DMS53 (cell line): ENCODE data around the gene DNMT3A.
A peak's percentile ranks its signal among the peaks of the same experiment; 100 is the strongest.

Experiments
- DNase-seq: peaks from one replicate; lab custom pipeline; 2025; lab: John Stamatoyannopoulos, UW

Gene DNMT3A

DNA sequence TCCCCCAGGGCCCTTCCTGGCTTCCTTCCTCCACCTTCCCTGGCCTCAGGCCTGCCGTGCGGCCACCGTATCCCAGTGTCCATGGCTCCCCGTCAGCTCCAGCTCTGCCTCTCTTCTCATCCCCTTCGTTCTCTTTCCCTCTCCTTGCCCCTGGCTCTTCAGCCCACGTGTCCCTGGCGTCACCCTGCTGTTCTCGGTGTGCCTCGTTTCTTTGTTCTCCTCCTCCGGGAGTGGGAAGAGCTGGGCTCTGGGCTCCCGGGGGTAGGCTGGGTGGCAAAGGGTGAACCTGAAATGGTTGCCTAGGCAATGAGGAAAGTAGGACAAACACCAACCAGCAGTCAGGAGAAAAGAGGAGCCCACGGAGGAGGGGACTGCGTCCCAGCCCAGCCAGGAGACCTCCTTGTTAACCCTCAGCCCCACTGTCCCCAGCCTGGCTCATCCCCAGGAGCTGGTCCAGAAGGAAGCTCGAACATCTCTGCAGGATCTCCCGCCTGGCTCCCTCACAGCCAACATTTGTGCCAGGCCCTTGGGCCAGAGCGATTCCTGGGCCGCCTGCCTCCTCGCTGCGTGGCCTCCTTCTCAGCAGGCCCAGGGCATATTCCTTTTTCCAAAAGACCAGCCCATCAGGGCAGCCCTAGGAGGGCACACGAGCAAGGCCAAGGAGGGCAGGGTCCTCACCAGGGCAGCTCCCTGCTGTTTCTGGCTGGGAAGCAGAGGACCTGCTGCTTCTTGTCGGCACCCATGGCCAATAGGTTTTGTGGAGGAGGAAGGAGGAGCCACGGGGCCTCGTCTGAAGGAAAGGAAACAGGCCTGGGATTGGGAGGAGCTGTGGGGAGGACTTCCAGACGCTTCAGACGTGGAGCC lies 30.9 kb upstream of the DNMT3A start:
- DNase-seq = no peak

DNA sequence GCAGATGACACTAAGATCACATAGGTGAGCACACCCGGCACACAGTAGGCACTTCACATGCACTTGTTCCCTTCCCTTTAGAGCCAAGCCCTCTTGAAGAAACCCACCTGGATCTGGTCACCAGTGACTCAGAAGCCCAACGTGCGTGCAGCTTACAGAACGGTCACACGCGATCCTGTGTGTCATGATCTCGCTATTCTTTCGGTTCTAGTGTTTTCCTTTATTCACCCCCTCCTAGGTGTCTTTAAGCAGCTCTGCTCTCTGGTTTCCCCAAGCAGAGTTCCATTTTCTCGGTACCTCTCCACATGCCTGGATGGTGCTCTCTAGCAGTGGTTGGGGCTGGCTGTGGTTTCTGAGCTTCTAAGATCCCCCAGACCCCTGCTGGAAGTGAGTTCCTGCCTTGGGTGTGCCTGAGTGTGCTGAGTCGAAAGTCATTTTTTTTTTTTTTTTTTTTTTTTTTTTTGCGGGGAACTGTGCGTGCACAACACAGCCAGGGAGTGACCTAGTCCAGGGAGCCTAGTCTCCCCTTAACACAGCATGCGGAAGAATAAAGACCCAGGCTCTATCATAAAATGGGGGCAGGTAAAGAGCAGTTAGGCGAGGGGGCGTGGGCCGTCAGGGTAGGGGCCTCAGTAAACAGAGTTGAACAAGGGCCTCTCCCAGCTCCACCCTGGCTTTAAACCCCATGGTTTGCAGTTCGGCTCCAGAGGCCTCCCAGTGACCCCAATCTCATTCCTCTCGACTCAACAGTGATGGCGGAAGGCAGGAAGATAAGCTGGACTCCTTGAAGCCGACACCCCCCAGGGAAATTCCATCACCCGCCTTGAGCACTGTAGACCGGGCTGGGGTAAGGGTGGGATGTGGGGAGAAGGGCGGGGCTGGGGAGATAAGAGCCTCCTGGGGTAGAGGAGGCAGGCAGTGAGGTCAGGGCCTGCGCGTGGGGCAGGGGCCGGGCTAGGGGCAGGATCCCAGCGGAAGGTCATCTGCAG lies 29.8 kb upstream of the DNMT3A start:
- DNase-seq = no peak

DNA sequence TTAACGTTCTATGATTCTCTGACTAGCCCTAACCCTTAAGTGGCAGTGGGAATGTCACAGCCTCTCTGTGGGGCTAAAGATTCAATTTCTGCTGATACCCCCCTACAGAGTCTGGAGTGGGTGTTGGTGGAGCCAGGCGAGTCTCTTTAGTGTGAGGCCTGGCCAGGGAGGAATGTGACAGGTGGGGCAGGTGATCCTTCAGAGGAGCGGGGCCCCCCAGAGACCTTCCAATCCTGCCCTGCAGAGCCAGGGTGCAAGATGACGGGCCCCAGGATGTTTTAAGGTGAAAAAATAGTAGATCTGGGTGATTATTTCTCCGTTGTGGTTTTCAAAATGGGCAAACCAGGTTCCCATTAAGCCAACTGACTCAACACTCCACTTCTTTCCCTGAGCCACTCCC lies 28.2 kb upstream of the DNMT3A start:
- DNase-seq = no peak

DNA sequence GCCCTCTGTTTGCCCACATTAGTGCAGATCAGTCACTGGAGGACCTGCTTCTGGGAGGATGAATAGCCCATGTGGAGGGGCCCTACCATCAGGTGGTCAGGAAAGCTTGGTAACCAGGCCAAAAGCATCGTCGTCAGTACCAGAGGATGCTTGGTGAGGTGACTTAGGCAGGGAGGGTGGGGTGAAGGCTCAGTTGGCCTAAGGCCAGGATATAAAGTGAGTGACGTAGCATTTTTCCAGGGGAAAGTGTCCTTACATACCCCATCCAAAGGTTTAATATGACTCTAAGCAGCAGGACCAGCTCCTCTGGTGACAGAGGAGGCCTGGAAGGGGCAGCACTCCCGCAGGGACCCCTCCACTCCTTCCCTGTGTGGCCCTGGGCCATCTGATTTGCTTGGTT lies 27.7 kb upstream of the DNMT3A start:
- DNase-seq = no peak

DNA sequence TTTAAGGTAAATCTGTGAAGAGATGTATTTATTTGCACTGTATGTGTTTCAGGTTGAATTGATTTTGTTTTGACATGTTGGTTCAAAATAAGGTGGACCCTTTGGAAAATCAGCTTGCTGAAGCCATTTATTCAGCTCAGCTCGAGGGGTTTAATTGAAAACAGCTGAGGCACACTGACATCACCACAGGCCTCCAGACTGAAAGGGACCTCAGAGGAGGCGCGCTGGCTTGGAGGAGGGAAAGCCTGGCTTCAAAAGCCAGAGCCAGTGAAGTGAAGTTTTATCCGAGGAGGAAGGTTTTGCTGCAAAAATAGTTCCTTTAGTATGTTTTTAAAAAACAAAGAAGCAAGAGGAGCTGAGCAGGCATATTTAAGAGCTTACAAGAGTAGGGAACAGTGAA lies 26.9 kb upstream of the DNMT3A start:
- DNase-seq = no peak

DNA sequence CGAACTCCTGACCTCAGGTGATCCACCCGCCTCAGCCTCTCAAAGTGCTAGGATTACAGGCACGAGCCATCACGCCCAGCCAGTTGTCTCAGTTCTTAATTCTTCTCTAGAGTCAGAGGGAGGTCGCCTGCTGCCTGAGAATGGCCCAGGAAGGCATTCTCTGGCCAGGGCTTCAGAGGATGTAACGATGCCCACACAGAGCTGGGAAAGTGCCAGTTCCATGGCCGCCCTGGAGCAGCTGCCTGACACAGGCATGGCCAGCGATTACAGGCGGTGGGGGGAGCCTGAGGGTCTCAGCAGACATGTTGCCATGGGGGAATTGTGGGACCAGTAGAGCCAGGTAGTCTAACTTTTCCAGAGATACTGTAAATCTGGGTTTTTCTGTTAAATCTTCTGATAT lies 25.6 kb upstream of the DNMT3A start:
- no peak for DNase-seq

DNA sequence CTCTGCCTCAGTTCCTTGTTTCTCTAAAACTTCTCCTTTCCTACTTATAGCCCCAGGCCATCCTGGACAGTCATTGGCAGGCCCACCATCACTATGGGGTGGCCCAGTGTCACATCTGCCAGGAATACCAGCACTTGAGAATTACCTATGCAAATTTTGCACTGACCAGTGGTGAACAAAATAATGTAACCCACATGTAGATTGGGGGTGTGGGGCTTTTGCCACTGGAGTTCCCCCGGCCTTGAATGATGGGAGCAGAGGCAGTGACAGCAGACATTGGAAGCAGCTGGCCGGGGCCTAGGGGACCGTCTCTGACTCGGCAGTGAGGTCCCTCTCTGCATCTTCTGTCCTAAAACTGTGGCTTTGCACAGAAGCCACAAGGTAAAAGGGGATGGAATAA lies 24.9 kb upstream of the DNMT3A start:
- no peak for DNase-seq

DNA sequence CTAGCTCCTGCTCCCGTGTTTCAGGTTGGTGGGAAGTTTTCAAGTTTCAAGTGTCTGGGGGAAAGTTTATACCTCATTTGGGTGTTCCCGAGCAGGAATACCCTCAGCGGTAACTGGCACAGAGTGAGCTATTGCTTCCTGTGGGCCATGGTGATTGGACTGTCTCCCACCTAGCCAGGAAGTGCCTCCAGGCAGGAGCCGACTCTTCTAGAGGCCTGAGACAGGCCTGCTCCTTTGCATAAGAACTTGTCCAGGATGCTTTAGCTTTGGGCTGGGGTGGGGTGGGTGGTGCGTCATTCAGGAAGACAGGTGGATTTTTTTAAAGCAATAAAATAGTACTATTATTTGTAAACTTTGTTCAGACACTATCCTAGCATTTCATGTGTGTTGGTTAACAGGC lies 23.5 kb upstream of the DNMT3A start:
- no peak for DNase-seq

DNA sequence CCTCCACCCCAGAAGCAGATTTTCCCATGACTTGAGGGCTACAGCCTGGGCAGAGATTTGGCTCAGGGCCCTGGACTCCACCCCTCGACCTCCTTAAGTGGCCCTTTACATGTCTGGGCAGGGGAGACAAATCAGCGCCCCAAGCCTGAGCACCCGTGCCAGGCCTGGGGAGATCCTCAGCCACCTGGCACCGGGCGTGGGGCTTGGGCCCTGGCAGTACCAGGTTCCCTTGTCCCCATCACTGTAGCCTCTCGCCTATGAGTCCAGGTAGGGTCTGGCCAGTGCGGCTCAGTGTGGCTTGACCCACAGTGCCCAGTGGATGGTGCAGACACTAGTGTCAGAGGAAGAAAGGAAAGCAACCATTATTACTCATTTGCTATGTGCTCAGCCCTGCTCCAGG lies 22.0 kb upstream of the DNMT3A start:
- no peak for DNase-seq

DNA sequence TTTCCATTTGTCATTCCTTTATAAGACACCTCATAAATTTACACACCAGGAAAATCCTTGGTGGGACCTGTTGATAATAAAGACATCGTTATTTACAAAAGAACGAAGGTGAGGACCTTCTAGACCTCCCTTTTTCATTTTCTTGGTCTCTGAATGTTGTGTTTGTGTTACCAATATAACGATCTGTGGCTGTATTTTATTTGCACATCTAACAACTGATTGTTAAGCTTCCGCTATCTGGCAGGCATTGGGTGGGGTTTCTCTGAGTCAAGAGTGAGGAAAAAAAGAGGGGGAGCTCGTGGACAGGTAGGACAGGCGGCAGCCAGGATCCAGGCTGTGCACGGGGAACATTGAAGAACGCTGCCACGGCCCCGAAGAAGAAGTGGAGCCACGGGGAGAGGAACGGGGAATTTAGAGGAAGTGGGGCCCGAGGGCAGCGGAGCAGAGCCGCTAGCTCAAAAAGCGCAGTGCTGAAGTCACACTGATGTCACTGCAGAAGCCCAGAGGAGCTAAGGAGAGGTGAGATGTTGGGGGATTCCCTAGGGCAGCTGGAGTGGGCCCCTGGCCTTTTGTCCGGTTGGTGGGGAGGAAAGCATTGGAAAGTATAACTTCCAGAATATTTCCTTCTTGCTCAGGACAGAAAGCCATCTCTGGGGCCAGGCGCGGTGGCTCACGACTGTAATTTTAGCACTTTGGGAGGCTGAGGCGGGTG lies 20.9 kb upstream of the DNMT3A start:
- peak; percentile 57 for DNase-seq

DNA sequence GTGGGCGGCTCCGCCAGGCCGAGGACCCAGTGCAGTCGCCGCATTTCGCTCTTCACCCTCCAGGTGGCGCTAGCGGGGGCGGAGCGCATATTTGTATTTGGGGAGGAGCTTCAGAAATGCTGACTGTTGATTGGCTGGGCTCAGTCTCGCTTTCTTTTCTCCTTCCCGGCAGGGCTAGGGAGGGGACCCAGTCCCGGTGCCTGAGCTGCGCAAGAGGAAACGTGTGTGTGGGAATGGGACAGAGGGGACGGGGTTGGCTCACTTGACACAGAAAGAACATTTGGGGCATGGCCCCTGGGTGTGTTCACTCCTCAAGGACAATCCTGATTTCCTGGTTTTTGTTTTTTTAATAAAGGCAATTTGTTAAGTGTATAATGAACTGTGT lies 20.3 kb upstream of the DNMT3A start:
- DNase-seq = peak; percentile 92

DNA sequence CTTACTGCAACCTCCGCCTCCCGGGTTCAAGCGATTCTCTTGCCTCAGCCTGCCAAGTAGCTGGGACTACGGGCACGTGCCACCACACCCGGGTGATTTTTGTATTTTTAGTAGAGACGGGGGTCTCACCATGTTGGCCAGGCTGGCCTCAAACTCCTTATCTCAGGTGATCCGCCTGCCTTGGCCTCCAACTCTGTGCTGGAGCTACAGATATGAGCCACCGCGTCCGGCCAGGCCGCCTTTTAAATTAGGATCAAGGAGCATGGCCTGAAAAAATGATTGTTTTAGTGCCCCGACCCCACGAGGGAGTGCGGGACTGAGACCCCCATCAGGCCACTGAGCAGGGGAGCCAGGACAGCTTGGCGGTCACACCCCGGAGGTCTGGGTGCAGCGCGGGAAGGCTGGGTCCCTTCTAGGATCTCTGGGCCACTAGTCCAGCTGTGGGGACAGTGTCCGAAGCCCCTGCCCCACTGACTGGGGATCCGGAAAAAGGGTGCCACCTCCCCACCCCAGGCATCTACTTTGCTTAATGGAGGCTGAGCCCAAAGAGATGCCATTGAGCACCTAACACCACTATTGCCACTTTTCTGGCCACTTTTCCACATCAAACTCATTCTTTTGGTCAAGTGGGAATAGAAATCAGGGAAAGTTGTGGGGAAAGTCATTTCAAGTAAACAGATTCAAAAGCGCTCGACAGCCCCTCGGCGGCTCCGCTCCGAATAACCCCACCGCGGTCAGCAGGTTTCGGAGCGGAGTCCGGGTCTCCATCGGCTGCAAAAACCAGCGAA lies 19.7 kb upstream of the DNMT3A start:
- no peak for DNase-seq

DNA sequence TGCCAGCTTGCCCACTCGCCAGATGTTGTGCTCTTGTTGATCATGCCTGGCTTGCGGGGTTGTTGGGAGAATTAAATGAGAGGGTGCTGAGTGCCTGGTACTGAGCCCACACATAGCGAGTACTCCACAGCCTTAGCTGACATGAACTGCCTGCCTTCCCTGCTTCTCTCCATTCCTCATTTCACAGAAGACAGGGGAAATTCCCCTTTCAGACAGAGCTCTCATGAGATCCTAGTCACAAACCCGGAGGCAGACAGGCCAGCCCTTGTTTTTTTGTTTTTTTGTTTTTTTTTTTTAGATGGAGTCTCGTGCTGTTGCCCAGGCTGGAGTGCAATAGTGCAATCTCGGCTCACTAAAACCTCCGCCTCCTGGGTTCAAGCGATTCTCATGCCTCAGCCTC lies 17.1 kb upstream of the DNMT3A start:
- DNase-seq = no peak

DNA sequence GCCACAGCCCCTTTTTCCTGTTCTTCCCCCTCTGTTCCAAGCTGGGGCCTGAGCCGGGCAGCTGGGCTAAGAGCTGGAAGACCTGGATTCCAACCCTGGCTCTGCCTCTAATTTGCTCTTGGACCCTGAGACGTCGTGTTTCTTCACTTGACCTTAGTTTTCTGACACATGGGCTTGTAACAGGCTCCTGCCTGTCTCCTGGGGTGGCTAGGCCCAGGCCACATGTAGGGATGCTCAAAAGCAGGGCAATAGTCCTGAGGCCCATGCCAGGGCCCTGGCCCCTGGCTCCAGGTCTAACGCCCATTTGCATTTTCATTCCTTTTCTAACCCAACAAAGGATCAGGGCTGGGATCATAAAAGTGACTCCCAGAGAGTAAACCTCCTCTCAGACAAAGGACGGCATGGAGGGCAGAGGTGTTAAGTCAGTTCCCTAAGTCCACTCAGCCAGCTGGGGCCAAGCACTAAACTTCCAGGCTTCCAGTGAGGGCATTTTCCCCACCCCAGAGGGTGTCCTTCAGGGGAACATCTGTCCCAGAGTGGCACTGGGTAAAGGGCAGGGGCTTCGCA lies 16.6 kb upstream of the DNMT3A start:
- DNase-seq = no peak

DNA sequence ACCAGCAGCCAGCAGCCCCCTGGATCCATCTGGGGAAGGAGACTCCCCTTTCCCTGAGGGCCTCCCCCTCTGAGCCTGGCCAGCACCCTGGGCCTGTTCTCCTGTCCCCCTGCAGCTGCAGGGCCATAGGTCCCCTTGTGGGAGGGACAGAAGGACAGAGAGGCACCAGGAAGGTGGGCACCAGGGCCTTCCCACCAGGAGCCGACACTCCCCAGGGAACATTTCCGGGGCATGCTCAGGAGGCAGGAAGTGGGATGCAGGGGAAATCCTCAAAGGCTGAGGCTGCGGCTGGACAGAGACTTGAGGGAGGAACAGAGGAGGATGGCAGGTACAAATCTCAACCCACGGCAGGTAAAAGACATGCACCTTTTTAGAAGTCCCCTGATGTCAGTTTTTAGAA lies 14.4 kb upstream of the DNMT3A start:
- no peak for DNase-seq

DNA sequence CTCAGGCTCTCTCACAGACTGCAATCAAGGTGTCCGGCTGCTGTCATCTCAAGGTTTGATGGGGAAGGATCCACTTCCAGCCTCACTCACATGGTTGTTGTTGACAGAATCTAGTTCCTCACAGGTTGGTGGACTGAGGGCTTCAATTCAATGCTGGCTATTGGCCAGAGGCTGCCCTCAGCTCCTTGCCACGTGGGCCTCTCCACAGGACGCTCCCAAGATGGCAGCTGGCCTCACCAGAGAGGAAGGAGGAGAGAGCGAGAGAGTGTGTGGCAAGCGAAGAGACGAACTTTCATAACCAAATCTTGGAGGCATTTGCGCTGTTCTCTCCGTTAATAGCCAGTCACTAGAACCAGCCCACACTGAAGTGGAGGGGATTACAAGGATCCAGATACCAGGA lies 13.5 kb upstream of the DNMT3A start:
- no peak for DNase-seq

DNA sequence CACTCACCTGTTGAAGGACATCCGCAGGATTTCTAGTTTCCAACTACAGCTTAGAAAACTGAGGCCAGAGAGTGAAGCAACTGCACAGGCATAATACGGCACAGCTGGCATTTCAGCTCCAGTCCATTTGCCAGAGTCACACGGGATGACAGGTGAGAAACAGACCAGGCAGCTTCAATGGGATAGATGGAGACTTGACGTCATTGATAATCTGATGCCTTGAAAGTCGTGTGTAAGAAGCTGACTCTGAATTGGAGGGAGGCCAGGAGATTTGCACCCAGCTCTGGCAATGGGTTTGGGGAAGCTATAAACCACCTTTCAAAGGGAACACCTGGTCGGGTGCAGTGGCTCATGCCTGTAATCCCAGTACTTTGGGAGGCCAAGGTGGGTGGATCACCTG lies 12.4 kb upstream of the DNMT3A start:
- peak; percentile 21 for DNase-seq

DNA sequence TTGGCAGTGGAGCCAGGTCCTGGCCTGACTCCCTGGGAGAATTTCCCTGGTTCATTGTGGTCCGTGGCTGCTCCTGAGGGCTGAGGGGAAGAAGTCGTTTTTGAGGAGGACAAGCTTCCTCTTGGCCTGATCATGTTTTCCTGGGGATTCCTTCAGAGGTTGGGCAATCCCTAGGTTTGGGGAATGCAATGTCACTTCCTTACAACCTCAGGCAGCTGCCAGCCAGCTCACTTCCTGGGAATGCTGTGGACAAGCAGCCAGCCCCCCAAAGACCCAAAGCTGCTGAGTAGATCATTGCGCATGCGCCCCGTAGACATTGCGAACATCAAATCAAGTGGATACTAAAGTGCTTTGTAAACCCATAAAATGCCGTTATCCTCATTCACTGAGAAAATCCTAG lies 7.7 kb upstream of the DNMT3A start:
- DNase-seq = no peak

DNA sequence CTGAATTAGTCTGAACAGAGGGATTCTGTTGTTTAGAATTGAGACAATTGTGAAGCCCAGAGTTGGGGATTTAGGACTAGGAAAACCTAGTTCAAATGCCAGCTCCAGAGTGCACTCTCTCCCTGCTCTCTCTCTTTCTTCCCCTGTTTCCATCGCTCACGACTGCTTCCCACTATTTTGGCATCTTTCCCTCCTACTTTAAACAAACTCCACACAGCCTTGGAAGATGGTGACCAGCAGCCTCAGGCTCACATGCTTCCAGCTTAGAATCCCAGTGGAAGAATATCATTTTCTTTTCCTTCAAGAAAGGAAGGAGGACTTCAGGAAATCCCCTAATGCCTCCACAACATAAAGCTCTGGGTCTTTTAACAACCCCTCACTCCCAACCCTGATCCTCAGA lies 6.1 kb upstream of the DNMT3A start:
- DNase-seq = no peak

DNA sequence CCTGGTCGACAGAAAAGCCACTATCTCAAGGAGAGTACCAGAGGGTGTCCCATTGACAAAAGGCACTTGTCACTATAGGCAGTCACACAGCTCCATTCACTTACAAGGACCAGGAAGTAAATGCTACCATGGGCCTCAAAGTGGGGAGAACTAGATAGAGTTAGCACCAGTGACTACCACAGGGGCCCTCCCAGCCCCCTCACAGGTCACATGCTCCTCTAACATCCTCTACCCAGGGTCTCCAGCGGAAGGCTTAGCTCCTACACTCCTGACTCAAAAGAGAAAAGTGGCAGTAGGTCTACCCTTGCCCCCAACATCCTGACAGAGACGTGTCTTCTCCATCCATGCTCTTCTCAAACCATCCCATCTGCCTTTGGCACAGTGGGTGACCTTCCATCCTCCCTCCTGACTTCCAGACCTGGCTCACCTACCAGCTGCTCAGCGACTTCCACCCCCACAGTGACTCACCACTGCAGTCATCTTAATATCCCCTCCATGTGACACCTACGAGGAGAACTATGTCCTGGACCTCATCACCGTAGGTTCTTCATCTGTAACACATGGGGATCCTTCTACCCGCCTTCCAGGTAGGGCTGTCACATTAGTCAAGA lies 5.6 kb upstream of the DNMT3A start:
- DNase-seq = peak; percentile 76
